Cardiac muscle cell (in vitro differentiated cells and primary cell): ENCODE measurements around the gene KRT14. TPM values are rescaled to one million over a fixed set of nuclear protein-coding genes. Genes with fewer than 3 reads are reported as not detected.
"Not testable (repeated sequence)": the region's sequence is repeated elsewhere in the genome, so short reads cannot be mapped to it uniquely, and the experiment has no call there.

Experiments
- DNase-seq, 2 donors: peaks; one replicate each; pipeline versions ENCODE4 v3.0.0 to v3.0.0-alpha.2; 2010 to 2017; ENCODE audit warnings: low read depth in 1 of 2, low spot score in 1 of 2
- H3K27ac ChIP-seq: fragments of 200-600 bp; sonication (generic); 2 replicates; pipeline ENCODE4 v1.5.1; 2016
- H3K27me3 ChIP-seq: fragments of 200-600 bp; sonication (generic); 2 replicates; pipeline ENCODE4 v1.6.0; 2016; ENCODE audit warnings: control low read depth
- H3K36me3 ChIP-seq: fragments of 200-600 bp; sonication (generic); 2 replicates; pipeline ENCODE4 v1.5.1; 2016; ENCODE audit warnings: control low read depth
- H3K4me1 ChIP-seq: fragments of 200-600 bp; sonication (generic); 2 replicates; pipeline ENCODE4 v1.8.1; 2017; ENCODE audit warnings: low read depth, mild to moderate bottlenecking, mixed run types
- H3K4me3 ChIP-seq: fragments of 200-600 bp; sonication (generic); 2 replicates; pipeline ENCODE4 v1.5.1; 2016; ENCODE audit warnings: mild to moderate bottlenecking
- H3K9me3 ChIP-seq: fragments of 200-600 bp; sonication (generic); 2 replicates; pipeline ENCODE4 v1.5.1; 2017; ENCODE audit warnings: low read depth, mild to moderate bottlenecking, control low read depth
- polyA plus RNA-seq: library from polyadenylated mRNA; unstranded; fragments of >200 nt; fragmentation: Nextera tagmentation; extraction: Ambion mirVana; gene quantifications from 2 replicates; pipeline ENCODE4 v1.2.1, GENCODE V29; 2016
- total RNA-seq: library from RNA; depleted of rRNA; stranded (reverse); fragments of >200 nt; gene quantifications from 2 replicates; pipeline ENCODE4 v1.2.3, GENCODE V29; 2016
- TF ChIP-seq, protein P1 (sequence below): IDR thresholded peaks from 2 replicates; pipeline ENCODE4 v1.5.1; 2012; ENCODE audit warnings: low read depth, mild to moderate bottlenecking, low read length

Gene KRT14
- total and polyA plus RNA-seq, 2 experiments from 2014 or later: 0.20 TPM; not detected in 1

DNA sequence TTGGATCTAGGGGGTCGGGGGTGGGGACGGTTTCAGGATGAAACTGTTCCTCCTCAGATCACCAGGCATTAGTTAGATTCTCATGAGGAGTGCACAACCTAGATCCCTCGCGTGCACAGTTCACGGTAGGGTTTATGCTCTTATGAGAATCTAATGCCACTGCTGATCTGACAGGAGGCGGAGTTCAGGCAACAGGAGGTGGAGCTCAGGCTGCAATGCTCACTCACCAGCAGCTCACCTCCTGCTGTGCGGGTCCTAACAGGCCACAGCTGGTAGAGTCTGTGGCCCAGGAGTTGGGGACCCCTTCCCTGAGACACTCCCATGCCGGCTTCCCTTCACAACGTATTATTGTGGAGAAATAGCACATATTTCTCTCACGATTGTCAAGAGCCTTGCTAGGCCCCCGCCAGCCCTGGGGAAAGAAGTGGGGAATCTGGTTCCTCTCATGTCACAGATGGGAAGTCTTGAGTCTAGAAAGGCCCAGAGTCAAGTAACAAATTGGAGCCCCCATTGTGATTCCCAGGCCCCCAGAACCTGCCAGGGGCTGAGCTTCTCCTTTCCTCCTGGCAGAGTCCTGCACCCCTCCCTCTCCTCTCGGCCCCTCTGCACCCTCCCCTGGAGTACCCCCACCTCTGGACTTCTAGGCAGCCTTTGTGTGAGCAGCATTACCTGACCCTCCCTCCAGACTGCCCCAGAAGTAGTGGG is 6.1 kb upstream of the KRT14 start:
- no peak overlapping the region for H3K27ac ChIP-seq
- no peak overlapping the region for H3K4me3 ChIP-seq
- H3K36me3 ChIP-seq: no peaks in the 10 kb centered on the region
- TF ChIP-seq, protein P1, sequence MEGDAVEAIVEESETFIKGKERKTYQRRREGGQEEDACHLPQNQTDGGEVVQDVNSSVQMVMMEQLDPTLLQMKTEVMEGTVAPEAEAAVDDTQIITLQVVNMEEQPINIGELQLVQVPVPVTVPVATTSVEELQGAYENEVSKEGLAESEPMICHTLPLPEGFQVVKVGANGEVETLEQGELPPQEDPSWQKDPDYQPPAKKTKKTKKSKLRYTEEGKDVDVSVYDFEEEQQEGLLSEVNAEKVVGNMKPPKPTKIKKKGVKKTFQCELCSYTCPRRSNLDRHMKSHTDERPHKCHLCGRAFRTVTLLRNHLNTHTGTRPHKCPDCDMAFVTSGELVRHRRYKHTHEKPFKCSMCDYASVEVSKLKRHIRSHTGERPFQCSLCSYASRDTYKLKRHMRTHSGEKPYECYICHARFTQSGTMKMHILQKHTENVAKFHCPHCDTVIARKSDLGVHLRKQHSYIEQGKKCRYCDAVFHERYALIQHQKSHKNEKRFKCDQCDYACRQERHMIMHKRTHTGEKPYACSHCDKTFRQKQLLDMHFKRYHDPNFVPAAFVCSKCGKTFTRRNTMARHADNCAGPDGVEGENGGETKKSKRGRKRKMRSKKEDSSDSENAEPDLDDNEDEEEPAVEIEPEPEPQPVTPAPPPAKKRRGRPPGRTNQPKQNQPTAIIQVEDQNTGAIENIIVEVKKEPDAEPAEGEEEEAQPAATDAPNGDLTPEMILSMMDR: no peak
- no peaks in the 10 kb centered on the region for H3K27me3 ChIP-seq
- no peaks in the 10 kb centered on the region for H3K4me1 ChIP-seq
- DNase-seq: no peak
- no peaks in the 10 kb centered on the region for H3K9me3 ChIP-seq

DNA sequence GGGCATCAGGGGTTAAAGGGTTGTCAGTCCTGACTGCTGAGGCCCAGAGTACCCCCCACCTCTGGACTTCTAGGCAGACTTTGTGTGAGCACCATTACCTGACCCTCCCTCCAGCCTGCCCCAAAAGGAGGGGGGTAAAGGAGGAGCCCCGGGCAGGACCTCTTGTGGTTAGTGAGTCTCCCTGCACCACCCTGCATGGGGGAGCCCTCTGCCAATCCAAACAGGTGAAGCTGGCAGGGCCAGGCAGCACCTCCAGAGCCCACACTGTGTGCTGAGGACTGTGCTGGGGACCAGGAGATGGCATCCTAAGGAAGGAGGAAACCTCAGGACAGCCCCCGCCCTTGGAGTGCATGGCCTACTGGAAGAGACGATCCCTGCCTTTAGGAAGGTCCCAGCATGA is 2.6 kb upstream of the KRT14 start:
- TF ChIP-seq, protein P1: no peak
- DNase-seq: no peak

DNA sequence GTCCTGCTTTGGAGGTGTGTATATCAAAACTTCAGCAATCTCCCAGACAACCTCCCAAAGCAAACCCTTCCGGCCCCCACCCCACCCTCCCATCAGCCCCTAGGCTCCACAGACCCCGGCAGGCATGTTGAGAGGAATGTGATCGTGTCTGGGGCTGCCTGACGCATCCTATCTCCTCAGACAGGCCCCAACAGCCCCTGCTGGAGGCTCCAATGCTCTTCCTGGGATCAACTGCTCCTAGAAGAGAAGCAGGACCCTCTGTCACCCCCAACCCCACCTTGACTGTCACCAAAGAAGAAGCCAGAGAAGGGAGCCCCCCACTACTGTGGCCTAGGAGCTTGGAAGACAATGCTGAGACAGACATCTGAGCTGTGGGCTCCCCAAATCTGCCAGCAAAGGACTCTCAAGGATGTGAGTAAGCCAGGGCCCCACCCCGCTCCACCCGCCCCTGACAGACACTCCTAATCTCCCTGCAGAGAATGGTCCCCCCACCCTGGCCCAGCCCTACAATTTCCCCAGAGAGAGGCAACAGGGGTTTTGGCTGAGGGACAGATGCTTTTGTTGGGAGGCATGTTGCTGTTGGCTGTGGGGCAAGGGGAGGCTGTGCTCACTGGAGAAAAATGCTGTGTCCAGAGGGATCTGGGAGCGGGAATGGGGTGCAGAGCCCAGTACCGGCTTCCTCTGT is 1.6 kb upstream of the KRT14 start:
- Histone ChIP-seq H3K27me3 (no peaks in the 10 kb centered on the region), H3K4me1 (peaks cover 7% of the 10 kb centered on the region), H3K9me3 (no peaks in the 10 kb centered on the region), H3K27ac (no peak overlapping the region), H3K36me3 (no peaks in the 10 kb centered on the region), H3K4me3 (no peak overlapping the region)
- no peak for DNase-seq
- TF ChIP-seq, protein P1: no peak

More for the DNA sequence above, 2.6 kb upstream of the KRT14 start:
- no peak overlapping the region for H3K4me3 ChIP-seq
- no peak overlapping the region for H3K27ac ChIP-seq
- H3K9me3 ChIP-seq: no peaks in the 10 kb centered on the region
- peaks cover 7% of the 10 kb centered on the region for H3K4me1 ChIP-seq
- H3K27me3 ChIP-seq: no peaks in the 10 kb centered on the region
- no peaks in the 10 kb centered on the region for H3K36me3 ChIP-seq

DNA sequence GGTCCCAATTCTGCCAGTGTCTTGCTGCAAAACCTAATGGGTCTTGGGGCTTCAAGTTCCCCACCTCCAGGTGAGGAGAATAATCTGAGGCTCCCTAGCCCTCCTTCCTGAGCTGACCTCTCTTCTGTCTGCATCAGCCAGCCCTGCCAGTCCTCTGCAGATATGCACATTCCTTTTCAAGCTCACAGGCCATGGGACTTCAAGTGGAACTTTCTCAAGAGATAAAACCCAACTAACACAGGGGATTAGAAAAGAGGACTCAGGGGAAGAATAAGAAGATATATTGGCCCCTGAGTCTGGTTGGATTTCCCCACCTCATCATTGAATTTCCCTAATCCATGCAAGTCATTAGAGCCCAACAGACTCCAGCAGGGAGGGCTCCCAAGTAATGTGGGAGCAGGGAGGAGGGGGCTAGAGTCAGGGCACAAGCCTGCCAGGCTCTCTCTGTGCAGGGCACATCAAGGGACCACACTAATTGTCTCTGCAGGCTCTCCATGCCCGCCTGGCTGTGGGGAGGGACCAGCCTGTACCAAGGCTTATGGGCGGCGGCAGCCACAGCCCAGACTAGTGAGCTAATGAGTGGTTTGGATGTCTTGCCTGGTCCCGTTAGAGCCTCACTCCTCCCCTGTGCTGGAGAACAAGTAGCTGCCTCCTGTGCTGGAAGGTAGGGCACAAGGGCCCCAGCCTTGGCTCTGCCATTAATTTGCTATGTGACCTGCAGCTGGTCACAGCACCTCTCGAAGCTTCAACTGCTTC is 1.2 kb downstream of the KRT14 start:
- no peaks in the 10 kb centered on the region for H3K9me3 ChIP-seq
- peaks cover 7% of the 10 kb centered on the region for H3K4me1 ChIP-seq

DNA sequence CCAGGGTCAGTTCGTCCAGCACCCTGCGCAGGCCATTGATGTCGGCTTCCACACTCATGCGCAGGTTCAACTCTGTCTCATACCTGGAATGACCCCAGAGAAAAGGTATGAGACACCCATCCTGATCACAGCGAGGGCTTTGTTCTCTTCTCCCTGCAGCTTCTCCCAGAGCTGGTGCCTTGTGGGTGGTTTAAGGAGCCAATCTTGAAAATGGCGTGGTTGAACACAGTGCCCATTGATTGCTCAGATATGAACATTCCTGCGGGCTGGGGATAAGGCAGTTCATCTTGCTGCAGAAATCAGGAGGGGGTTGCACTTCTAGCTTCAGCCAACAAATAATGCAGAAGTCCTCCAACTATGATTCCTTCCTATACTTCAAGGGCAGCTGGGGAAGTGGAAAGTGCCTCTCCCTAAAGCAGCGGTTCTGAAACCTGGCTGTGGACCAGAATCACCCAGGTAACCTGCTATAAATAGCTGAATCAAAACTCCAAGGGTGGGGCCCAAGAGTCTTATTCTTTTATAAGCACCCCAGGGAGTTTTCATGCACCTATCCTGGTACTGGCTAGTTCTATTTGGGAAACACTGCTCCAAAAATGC is 2.3 kb downstream of the KRT14 start:
- not testable (repeated sequence) for H3K9me3 ChIP-seq, H3K36me3 ChIP-seq, H3K4me3 ChIP-seq, H3K27ac ChIP-seq, H3K27me3 ChIP-seq, H3K4me1 ChIP-seq, DNase-seq

More for the DNA sequence above, 1.2 kb downstream of the KRT14 start:
- H3K4me3 ChIP-seq: no peak overlapping the region
- no peaks in the 10 kb centered on the region for H3K27me3 ChIP-seq
- no peaks in the 10 kb centered on the region for H3K36me3 ChIP-seq
- TF ChIP-seq, protein P1: no peak
- peak in 1 of 2 donors; percentile 61 for DNase-seq
- no peak overlapping the region for H3K27ac ChIP-seq
